ENCODE data around the gene ZNF586. TPM values are rescaled to one million over a fixed set of nuclear protein-coding genes. Genes with fewer than 3 reads are reported as not detected.

Gene ZNF586
- total RNA-seq, 1 experiment from 2014 or later: 35.9 TPM

GRCh38 chr19:57813919-57814504 lies 44.5 kb downstream of the ZNF586 start:
- no peak for DNase-seq
- no peaks in the 10 kb centered on the region for H3K9me3 ChIP-seq (ENCODE audit: low read length)
- H3K4me3 ChIP-seq (ENCODE audit: low read length): peak overlapping the region; percentile 94
- H4K20me1 ChIP-seq (ENCODE audit: insufficient read depth, low read depth, low read length): no peaks in the 10 kb centered on the region
- peaks cover 22% of the 10 kb centered on the region for H3K36me3 ChIP-seq (ENCODE audit: insufficient read depth, low read length)
- H2AFZ ChIP-seq (ENCODE audit: low read length): peak overlapping the region; percentile 82; the same call in 1 of the 2 replicates
- peak overlapping the region; percentile 95 for H3K9ac ChIP-seq (ENCODE audit: low read length)
- H3K27ac ChIP-seq (ENCODE audit: low read length): peak overlapping the region; percentile 19; the same call in 1 of the 2 replicates
- peak overlapping the region; percentile 93 for H3K4me2 ChIP-seq (ENCODE audit: low read depth, low read length, poor library complexity, severe bottlenecking)
- H3K4me1 ChIP-seq (ENCODE audit: low read length): peaks cover 35% of the 10 kb centered on the region
- no peaks in the 10 kb centered on the region for H3K9me2 ChIP-seq (replicated peaks; ENCODE audit: insufficient read depth, low read length)
- H3K79me2 ChIP-seq (ENCODE audit: low read length): peaks cover 55% of the 10 kb centered on the region
- H3K27me3 ChIP-seq (ENCODE audit: low read length): no peaks in the 10 kb centered on the region

- Histone ChIP-seq H3K36me3 (ENCODE audit: insufficient read depth, low read length) (peaks cover 15% of the 10 kb centered on the region), H3K79me2 (ENCODE audit: low read length) (peaks cover 54% of the 10 kb centered on the region), H3K4me1 (ENCODE audit: low read length) (peaks cover 35% of the 10 kb centered on the region), H3K9ac (ENCODE audit: low read length) (peak within 1 kb of the TSS; percentile 95), H3K9me3 (ENCODE audit: low read length) (no peaks in the 10 kb centered on the region), H4K20me1 (ENCODE audit: insufficient read depth, low read depth, low read length) (no peaks in the 10 kb centered on the region), H3K27ac (ENCODE audit: low read length) (peak within 1 kb of the TSS; percentile 19; the same call in 1 of the 2 replicates), H3K27me3 (ENCODE audit: low read length) (no peaks in the 10 kb centered on the region), H3K9me2 (replicated peaks; ENCODE audit: insufficient read depth, low read length) (no peaks in the 10 kb centered on the region), H3K4me2 (ENCODE audit: low read depth, low read length, poor library complexity, severe bottlenecking) (peak within 1 kb of the TSS; percentile 93), H2AFZ (ENCODE audit: low read length) (peak within 1 kb of the TSS; percentile 82), H3K4me3 (ENCODE audit: low read length) (peak within 1 kb of the TSS; percentile 94)
- DNase-seq: peak; percentile 96
These were observed 45.2 kb downstream of the ZNF586 start, which contains the start of gene ZNF552 for GRCh38 chr19:57814505-57815246. Gene ZNF552 (minus strand): TSS chr19:57814913. CDS start chr19:57814743, 170 bp downstream.

GRCh38 chr19:57815247-57816075 lies 46.0 kb downstream of the ZNF586 start:
- H3K9ac ChIP-seq (ENCODE audit: low read length): peak overlapping the region; percentile 95
- peaks cover 9% of the 10 kb centered on the region for H3K36me3 ChIP-seq (ENCODE audit: insufficient read depth, low read length)
- H3K27me3 ChIP-seq (ENCODE audit: low read length): no peaks in the 10 kb centered on the region
- H3K4me3 ChIP-seq (ENCODE audit: low read length): peak overlapping the region; percentile 94
- peaks cover 56% of the 10 kb centered on the region for H3K79me2 ChIP-seq (ENCODE audit: low read length)
- DNase-seq: no peak
- H3K4me2 ChIP-seq (ENCODE audit: low read depth, low read length, poor library complexity, severe bottlenecking): peak overlapping the region; percentile 93
- peaks cover 37% of the 10 kb centered on the region for H3K4me1 ChIP-seq (ENCODE audit: low read length)
- H3K27ac ChIP-seq (ENCODE audit: low read length): no peak overlapping the region
- H4K20me1 ChIP-seq (ENCODE audit: insufficient read depth, low read depth, low read length): no peaks in the 10 kb centered on the region
- H2AFZ ChIP-seq (ENCODE audit: low read length): no peak overlapping the region
- H3K9me3 ChIP-seq (ENCODE audit: low read length): no peaks in the 10 kb centered on the region
- no peaks in the 10 kb centered on the region for H3K9me2 ChIP-seq (replicated peaks; ENCODE audit: insufficient read depth, low read length)

- Histone ChIP-seq H3K9me2 (replicated peaks; ENCODE audit: insufficient read depth, low read length) (no peaks in the 10 kb centered on the region), H3K27ac (ENCODE audit: low read length) (no peak overlapping the region), H3K9me3 (ENCODE audit: low read length) (no peaks in the 10 kb centered on the region), H4K20me1 (ENCODE audit: insufficient read depth, low read depth, low read length) (no peaks in the 10 kb centered on the region), H2AFZ (ENCODE audit: low read length) (no peak overlapping the region), H3K4me1 (ENCODE audit: low read length) (peaks cover 46% of the 10 kb centered on the region), H3K79me2 (ENCODE audit: low read length) (peaks cover 65% of the 10 kb centered on the region), H3K36me3 (ENCODE audit: insufficient read depth, low read length) (peaks cover 13% of the 10 kb centered on the region), H3K4me2 (ENCODE audit: low read depth, low read length, poor library complexity, severe bottlenecking) (no peak overlapping the region), H3K9ac (ENCODE audit: low read length) (no peak overlapping the region), H3K4me3 (ENCODE audit: low read length) (no peak overlapping the region), H3K27me3 (ENCODE audit: low read length) (no peaks in the 10 kb centered on the region)
- no peak for DNase-seq
These were observed 47.2 kb downstream of the ZNF586 start for GRCh38 chr19:57816652-57817051.

GRCh38 chr19:57817976-57818375 lies 48.5 kb downstream of the ZNF586 start:
- H3K9me2 ChIP-seq (replicated peaks; ENCODE audit: insufficient read depth, low read length): no peaks in the 10 kb centered on the region
- no peaks in the 10 kb centered on the region for H4K20me1 ChIP-seq (ENCODE audit: insufficient read depth, low read depth, low read length)
- H3K9ac ChIP-seq (ENCODE audit: low read length): no peak overlapping the region
- no peak for DNase-seq
- H3K36me3 ChIP-seq (ENCODE audit: insufficient read depth, low read length): peaks cover 23% of the 10 kb centered on the region
- H3K9me3 ChIP-seq (ENCODE audit: low read length): no peaks in the 10 kb centered on the region
- H3K4me1 ChIP-seq (ENCODE audit: low read length): peaks cover 43% of the 10 kb centered on the region
- peaks cover 66% of the 10 kb centered on the region for H3K79me2 ChIP-seq (ENCODE audit: low read length)
- no peak overlapping the region for H2AFZ ChIP-seq (ENCODE audit: low read length)
- H3K4me3 ChIP-seq (ENCODE audit: low read length): no peak overlapping the region
- H3K27me3 ChIP-seq (ENCODE audit: low read length): no peaks in the 10 kb centered on the region
- peak overlapping the region; percentile 70 for H3K4me2 ChIP-seq (ENCODE audit: low read depth, low read length, poor library complexity, severe bottlenecking)
- no peak overlapping the region for H3K27ac ChIP-seq (ENCODE audit: low read length)

- Histone ChIP-seq H2AFZ (ENCODE audit: low read length) (no peak overlapping the region), H3K9me2 (replicated peaks; ENCODE audit: insufficient read depth, low read length) (no peaks in the 10 kb centered on the region), H3K4me2 (ENCODE audit: low read depth, low read length, poor library complexity, severe bottlenecking) (peak overlapping the region; percentile 70), H3K27ac (ENCODE audit: low read length) (no peak overlapping the region), H3K9me3 (ENCODE audit: low read length) (no peaks in the 10 kb centered on the region), H3K9ac (ENCODE audit: low read length) (peak overlapping the region; percentile 92), H3K36me3 (ENCODE audit: insufficient read depth, low read length) (peaks cover 27% of the 10 kb centered on the region), H3K27me3 (ENCODE audit: low read length) (no peaks in the 10 kb centered on the region), H4K20me1 (ENCODE audit: insufficient read depth, low read depth, low read length) (no peaks in the 10 kb centered on the region), H3K4me1 (ENCODE audit: low read length) (peaks cover 43% of the 10 kb centered on the region), H3K79me2 (ENCODE audit: low read length) (peaks cover 66% of the 10 kb centered on the region), H3K4me3 (ENCODE audit: low read length) (peak overlapping the region; percentile 75)
- DNase-seq: no peak
These were observed 48.9 kb downstream of the ZNF586 start for GRCh38 chr19:57818378-57818777.

- Histone ChIP-seq H3K9me2 (replicated peaks; ENCODE audit: insufficient read depth, low read length) (no peaks in the 10 kb centered on the region), H3K4me3 (ENCODE audit: low read length) (peak overlapping the region; percentile 75), H3K27me3 (ENCODE audit: low read length) (no peaks in the 10 kb centered on the region), H3K4me1 (ENCODE audit: low read length) (peaks cover 49% of the 10 kb centered on the region), H3K36me3 (ENCODE audit: insufficient read depth, low read length) (peaks cover 39% of the 10 kb centered on the region), H4K20me1 (ENCODE audit: insufficient read depth, low read depth, low read length) (no peaks in the 10 kb centered on the region), H2AFZ (ENCODE audit: low read length) (no peak overlapping the region; the same call in 1 of the 2 replicates), H3K9ac (ENCODE audit: low read length) (peak overlapping the region; percentile 92), H3K79me2 (ENCODE audit: low read length) (peaks cover 66% of the 10 kb centered on the region), H3K9me3 (ENCODE audit: low read length) (no peaks in the 10 kb centered on the region), H3K4me2 (ENCODE audit: low read depth, low read length, poor library complexity, severe bottlenecking) (peak overlapping the region; percentile 70), H3K27ac (ENCODE audit: low read length) (peak overlapping the region; percentile 46; the same call in 1 of the 2 replicates)
- DNase-seq: peak; percentile 98
These were observed 50.1 kb downstream of the ZNF586 start for GRCh38 chr19:57819475-57820148.
